ENCODE measurements around the gene SURF1.

SURF1 gene

DNA sequence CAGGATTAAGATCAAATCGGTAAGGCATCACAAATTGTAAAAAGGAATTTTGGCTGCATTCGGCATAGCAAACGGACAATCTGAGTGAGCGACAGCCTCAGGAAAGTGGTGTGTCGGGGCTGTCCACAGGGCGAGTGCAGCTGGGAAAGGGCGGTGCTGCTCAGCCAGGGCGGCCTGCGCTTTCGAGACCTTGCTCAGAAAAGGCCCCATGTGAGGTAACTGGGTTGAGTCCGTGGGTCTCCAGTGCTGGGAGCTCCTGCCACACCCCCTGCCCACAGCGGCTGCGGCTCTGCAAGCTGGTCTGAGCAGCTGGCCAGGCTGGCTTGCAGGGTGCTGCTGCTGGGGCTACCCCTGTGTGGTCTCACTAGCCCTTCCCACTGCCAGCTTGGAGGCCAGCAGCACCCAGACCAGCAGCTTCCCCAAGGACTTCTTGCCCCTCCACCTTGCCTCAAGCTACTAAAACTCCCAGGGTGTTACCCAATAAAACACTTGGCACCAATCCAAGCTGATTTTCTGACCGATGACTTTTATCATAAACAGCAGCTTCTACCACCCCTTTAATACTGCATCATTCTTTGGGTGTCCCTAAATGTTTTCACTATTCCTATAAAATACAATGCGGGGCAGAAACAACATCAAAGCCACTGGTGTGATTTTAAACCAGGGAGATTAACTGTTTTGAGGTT is 6.2 kb upstream of the SURF1 start:
- no peak for DNase-seq (ENCODE audit: low read depth in 2 of 2)

DNA sequence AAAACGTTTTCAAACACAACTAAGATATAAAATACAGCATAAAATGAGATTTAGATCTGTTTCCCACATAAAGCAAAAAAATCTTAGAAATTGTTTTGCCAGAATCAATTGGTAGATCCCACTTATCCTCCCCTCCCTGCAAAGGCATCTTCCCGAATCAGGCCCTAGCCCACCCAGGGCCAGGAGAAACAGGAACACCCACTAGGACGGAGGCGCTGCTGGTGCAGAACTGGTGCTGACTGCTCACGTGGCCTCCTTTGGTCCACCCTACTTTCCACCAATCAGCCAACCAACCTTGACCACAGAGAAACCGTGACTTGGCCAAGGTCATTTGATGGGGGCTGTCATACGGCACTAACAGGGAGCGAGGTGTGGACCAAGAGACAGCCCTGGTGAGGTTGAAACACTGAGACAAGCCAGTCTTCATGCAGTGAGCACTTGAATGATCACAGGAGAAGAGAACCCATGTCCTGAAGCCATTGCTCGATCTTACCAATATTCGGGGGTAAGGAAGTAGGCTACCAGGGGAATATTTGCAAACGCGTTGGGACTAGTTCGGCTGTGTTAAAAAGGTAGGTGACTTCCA is 5.3 kb upstream of the SURF1 start:
- no peak for DNase-seq (ENCODE audit: low read depth in 2 of 2)

DNA sequence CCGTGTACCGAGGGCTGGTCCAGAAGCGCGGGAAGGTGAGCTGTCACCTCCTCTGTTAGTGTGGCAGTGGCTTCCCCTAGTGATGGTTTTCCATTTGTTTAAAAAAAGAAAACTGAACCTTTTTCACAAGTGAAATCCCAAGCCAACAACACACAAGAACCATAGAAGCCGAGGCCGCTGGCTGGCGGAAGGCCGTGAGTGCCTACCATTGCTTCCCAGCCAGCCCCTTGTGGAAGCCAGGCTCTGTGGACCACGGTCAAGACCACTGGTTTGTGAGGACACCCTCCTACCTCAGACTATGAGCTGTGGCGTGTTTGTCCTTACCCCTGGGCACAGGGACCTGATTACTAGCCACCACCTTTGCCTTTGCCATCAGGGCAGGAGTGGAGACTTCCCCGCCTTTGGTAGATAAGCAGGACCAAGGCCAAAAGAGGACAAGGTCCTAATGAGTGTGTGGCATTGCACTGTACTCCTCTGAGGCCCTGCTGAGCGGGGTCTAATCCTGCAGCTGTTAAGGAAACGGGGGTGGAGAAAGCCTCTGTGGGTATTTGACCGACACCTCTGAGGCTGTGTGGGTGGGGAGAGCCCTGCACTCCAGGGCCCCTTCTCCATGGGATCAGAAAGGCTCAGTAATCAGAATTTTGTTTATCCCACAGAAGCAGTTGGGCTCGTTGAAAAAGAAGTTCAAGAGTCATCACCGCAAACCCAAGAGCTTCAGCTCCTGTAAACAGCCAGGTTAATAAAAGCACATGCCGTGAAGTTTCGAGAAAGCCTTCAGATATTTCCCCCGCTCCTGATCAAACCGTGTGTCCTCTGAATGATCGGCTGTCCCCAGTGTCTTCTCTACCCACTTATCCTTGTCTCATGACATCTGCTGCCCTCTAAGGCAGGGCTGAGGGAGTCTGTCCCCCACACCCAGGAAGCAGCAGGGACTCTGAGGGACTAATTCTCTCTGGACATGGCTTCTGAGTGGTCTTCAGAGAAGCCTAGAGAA is 4.4 kb upstream of the SURF1 start:
- DNase-seq (ENCODE audit: low read depth in 2 of 2), result no peak

DNA sequence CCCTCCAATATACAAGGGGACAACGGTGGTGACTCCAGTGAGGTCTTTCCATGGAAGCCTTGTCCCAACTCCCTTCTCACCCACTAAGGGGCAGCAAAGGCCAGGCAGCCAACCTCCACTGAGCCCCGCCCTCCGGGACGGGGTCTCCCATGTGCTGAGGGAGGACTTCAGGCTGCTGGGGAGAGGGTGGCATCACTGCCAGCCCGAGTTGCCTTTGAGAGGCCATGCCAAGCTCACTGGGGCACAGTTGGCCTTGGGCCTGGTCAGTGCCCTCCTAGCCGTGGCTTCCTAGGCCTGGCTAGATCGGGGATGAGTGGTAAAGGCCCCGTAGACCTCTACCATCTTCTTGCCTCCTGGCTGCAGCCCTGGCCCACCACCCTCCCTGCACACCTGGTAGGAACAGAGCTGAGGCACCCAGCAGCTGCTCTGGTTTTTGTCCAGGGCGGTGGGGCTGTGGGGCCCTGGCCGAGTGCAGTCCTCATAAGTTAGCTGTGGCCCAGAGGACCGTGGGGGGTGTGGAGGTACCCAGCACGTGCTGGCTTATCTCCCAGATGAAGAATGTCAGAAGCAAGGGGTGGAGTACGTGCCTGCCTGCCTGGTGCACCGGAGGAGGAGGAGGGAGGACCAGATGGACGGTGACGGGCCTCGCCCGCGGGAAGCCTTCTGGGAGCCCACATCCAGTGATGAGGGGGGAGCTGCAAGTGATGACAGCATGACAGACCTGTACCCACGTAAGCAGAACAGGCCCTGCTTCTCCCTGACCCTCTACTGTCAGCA is 3.3 kb upstream of the SURF1 start:
- DNase-seq (ENCODE audit: low read depth in 2 of 2), result no peak

DNA sequence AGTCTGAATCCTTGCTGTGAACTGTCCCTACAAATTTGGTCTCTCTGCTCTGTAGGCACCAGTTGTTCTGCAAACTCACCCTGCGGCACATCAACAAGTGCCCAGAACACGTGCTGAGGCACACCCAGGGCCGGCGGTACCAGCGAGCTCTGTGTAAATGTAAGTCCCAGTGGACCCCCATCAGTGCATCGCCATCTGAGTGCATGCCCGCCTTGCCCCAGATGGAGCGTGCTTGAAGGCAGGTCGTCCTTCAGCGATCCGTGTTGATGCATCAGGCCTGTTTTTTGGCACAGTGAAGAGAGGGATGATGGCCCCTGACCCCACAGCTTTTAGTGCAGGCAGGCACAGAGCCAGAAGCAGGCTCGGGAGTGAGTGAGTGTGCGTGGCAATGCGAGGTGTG is 1.4 kb upstream of the SURF1 start:
- no peak for DNase-seq (ENCODE audit: low read depth in 2 of 2)

DNA sequence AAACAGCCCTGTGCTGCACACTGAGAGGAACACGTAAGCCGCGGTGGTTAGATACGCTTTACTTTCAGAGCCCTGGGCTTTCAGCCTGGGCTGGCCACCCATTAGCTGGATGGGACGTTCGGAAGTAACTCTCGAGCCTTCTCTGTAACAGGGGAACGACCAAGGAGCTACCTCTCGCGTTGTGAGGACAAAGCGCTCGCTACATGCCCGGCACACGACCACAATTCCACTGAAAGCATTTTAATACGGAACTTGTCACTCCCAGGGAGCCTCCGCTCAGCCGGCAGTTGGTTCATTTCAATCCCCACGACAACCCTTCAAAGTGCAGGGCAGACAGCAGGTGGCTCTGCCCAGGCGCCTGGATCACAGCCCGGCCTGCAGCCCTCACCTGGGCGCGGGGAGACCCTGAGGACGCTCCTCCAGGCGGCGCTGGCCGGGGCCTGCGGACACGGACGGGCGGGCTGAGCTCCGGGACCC is 368 bp downstream of the SURF1 start:
- no peak for DNase-seq (ENCODE audit: low read depth in 2 of 2)

DNA sequence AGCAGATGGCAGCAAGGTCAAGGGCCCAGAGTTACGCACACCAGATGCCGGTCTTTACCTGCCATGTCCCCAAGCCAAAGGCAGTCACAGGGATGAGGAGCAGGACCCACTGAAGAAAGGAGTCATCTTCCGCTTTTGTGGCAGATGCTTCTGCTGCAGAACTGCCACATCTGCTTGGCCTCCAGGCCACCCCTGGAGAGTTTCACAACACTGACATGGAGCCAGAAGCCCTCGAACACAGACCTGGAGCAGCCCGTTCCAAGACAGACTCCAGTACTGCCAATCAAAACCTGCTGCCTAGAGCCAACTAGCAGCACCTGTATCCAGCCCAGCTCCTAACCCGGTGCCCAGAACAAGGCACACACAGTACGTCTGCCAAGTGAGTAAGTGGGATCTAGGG is 1.5 kb downstream of the SURF1 start:
- no peak for DNase-seq (ENCODE audit: low read depth in 2 of 2)

DNA sequence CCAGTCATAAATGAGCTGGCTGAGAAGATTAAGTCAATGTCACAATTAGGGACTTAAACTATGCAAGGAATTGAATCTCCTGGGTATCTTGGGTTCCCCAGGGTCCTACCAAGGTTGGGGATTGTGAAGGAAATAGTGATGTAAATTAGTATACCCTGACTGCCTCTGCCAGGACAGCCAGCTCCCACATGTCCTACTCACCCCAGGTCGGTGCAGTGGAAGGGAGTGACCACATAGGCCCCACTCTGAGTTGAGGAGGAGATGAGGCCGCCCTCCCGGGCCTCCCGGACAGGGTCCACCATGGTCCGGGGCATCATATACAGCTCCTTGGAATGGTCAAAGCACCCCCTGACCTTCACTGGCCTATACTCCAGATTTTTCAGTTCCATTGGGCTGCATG is 2.7 kb downstream of the SURF1 start:
- DNase-seq (ENCODE audit: low read depth in 2 of 2), result no peak

DNA sequence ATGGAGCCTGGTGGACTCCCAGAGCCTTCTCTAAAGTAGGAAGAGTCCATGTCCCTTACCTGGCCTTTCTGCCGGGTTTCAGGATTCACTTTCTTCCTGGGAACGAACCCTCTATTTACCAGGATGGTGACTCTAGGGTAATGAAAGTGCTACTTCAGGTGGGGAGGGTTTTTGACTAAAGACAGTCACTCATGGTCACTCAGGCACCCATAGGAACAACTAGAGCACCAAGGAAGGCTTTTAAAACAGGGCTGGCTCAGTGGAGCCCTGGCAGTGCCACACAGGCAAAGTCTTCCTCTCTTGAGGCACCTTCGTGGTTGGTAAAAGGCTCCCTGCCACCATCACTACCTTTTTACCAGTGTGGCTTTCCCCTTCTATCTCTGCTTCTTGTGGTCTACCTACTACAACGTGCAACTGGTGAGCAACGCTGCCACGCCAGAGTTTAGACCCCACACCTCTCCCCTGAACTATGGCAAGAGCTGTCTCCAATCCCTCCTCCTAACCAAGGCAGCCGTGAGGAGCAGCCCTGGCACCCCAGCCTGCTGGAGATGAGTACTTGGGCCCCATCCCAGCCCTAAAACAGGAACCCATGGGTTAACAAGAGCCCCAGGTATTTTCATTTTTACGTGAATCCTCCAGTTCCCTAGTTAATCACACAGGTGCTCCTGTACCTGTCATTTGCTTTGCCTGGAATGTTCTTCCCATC is 3.5 kb downstream of the SURF1 start:
- DNase-seq (ENCODE audit: low read depth in 2 of 2), result no peak

DNA sequence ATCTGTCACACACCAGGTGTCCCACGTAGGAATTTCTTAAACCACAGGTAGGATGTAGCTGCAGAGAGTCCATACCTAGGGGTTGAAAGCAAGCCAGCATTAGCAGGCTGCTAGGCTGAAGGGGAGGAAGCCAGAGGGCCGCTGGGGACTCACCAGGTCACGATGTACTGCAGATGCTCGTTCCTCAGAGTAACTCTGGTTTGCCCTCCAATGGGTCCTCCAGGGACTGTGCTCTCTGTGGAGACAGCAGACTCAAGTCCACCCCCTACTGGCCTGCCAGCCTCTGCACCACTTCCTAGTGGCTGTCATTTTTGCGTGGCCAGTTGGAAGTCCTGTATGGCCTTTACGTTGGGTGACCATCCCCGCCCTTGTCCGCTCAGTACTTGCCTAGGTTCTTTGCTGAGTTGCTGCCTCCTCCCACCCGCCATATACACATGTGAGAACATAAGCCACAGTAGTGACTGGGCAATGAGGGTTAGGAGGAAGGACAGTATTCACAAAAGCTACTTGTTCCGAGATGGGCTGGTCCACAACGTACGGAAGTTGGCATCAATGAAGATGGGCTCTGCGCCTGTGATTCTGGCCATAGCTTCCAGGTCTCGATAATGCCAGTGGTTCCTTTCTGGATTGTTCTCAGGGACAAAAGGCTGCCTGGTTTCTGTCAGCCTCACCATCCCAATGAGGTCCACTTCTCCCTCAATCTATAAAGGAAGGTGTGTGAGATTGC is 4.2 kb downstream of the SURF1 start:
- no peak for DNase-seq (ENCODE audit: low read depth in 2 of 2)

DNA sequence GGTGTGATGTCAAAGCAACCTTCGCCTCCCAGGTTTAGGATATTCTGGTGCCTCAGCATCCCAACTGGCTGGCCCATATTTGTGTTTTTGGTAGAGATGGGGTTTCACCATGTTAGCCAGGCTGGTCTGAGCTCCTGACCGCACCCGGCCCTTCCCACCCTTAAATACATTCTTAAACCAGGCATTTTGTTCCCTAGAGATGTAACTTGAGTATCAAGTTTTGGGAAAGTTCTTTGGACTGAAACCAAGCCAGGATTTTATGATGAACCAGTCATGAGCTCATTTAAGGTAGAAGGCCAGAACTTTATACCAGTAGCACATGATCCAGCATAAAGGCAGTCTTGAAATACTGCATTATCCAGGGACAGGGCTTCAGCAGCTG is 4.8 kb downstream of the SURF1 start:
- DNase-seq (ENCODE audit: low read depth in 2 of 2), result no peak

DNA sequence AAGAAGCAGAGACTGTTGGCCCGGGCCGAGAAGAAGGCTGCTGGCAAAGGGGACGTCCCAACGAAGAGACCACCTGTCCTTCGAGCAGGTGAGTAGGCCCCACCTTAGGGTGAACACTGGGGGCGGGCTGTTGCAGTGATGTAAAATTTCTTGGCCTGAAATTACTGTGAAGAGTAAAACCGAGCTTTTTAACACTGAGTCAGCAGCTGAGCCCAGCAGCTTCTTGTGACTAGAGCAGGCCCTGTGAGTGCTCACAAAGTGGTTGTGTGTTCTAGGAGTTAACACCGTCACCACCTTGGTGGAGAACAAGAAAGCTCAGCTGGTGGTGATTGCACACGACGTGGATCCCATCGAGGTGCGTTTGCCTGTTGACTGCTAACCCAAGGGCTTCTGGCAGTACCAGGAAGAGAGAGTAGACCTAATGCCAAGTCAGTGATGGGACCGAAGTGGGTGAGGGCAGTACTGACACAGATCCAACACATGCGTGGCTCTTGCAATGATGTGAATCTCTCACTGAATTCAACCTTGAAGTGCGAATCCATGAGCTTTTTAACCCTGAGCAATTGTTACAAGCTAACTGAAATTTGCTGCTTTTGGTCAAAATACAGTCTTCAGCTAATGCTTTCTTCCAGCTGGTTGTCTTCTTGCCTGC is 6.2 kb downstream of the SURF1 start:
- DNase-seq (ENCODE audit: low read depth in 2 of 2), result no peak

DNA sequence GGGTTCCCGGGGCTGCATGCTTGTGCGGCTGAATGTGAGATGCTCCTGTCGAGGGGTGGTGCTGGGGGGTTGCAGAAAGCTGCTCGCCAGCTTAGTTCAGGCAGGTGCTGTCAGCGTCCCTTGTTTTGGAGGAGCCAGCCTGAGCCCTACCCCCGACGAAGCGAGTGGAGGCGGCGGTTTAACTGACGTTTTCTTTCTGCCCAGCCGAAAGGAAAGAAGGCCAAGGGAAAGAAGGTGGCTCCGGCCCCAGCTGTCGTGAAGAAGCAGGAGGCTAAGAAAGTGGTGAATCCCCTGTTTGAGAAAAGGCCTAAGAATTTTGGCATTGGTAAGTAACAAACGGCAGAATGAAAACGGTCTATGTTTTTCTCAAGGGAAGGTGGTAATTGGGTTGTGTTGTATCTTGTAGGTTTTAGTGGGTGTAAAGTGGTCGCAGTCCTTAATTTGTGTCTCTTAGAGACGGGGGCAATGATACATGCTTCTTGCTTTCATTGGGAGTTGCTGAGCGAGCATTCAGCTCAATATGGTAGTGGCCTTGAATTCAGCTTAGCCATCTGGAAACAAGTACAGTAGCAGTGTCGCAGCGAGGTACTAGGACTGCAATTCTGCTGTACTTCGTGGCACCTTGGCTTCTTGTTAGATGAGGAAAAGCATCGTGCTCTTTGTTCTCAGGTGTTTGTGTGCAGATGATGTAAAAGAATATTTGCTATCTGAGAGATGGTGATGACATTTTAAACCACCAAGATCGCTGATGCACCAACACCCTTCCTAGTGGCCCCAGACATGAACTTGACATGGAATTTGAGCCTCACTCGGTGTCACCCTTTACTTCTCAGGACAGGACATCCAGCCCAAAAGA is 7.3 kb downstream of the SURF1 start:
- DNase-seq (ENCODE audit: low read depth in 2 of 2), result no peak

DNA sequence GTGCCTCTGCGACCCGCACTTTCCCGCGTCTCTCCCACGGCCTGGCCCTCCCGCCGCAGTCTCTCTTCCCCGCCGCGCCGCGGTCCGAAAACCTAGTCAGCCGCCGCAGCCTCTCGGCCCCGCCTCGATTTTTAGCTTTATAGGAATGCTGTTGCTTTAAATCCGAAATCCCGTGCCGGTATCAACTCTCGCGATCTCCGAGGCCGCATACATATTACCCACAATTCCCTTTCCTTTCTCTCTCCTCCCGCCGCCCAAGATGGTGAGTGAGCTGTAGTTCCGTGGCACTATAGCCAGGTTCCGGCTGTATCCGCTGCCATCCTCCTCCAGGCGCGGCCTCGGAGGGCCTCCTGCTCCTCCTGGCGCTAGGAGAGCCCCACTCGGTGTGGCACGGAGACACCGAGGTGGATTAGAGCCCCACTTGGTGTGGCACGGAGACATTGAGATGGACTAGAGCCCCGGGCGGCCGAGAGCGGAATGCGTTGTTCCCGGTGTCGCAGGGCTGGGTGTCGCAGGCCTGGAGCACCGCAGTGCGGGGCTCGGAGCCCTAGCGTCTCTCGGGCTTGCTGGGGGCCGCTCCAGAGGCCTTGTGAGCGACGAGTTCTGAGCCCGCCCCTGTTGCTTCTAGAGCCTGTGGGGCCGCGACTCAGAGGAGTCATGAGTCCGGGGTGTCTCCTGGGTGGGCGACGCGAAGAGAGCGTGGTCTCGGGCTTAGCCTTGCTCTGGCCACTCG is 8.1 kb downstream of the SURF1 start, which contains the start of the genes MED22 and RPL7A:
TSS of gene MED22 (minus strand) at position 147 of the 733 bp plus-strand sequence. CDS start 1,469 bp downstream, outside the sequence.
TSS of gene RPL7A (plus strand) at position 234 of the 733 bp plus-strand sequence. CDS start at position 260, 26 bp downstream.
- DNase-seq (ENCODE audit: low read depth in 2 of 2), result peak; percentile 88 to 91

DNA sequence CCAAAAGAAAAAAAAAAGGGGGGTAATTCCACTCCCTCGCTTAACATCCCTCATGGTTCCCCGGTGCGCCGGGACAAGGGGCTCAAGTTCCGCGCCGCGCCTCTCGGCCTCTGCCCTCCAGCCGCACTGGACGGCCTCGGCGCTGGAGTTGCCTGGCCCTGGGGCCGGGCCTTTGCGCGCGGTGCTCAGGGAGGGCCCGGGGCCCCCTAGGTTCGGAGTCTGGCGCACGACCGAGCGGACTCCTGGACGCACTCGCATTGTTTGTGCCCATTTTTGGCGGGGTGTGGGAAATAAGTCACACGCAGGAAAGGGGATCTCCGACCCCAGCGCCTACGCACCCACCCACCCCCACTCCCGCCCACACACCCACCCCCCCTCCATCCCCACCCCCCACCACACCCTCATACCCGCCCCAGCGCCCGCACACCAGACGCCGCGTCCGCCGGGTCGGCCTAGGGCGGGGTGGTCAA is 8.7 kb downstream of the SURF1 start:
- no peak for DNase-seq (ENCODE audit: low read depth in 2 of 2)

DNA sequence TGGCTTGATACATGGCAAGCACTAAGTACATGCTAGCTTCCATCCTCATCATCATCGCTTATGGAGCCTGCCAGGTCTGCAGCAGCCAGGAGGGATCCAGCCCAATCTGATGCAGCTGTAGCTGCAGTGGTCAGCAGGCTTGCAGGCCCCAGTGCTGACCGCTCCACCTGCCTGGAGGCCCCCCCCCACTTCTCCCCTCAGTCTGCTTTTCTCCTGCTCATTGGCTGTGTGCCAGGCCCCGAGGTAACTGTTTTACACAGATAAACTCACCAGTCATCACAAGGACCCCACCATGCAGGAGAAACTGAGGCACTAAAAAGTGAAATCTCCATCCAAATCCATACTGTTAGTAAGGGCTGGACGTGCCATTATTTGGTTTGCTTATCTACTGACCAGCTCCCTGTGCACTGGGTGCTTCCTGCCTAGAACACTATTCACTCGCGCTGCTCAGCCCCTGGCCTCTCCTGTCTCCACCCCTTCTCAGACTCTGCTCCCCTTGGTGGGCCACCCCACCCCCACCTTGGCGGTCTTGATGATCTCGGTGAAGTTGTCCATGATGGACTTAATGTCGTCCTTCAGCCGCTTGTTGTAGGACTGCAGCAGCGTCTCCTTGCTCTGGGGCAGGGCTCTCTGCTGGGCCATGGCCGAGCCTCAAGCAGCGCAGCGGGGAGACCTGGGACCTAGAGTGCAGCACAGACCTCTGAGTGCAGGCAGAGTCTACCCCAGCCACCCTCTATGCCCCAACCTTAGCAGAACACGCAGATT is 10.1 kb downstream of the SURF1 start:
- no peak for DNase-seq (ENCODE audit: low read depth in 2 of 2)

DNA sequence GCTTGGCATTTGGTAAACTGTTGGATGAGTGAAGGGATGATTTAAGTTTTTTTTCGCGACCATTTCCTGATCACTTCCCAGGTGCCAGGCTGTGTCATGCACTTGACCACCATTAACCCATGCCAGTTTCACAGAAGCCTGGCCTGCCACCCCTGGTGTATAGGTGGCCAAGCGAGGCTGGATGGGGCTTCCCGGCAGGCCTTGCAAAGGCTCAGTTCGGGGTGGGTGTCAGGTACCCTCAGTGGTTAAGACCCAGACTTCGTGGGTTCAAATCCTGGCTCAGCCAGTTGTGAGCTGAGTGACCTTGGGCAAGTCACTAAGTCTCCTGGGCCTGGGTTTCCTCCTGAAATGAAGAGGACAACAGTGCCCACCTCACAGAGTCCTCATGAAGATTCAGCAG is 10.7 kb downstream of the SURF1 start:
- DNase-seq (ENCODE audit: low read depth in 2 of 2), result no peak
